Measurements from ENCODE around the gene KCNIP4.

The KCNIP4 gene

GRCh38 chr4:21915761-21916160 lies 32.8 kb downstream of the KCNIP4 start:
- no peak for DNase-seq (ENCODE audit: low spot score)
- no peak overlapping the region for H3K27ac ChIP-seq
- TF ChIP-seq, protein P1, sequence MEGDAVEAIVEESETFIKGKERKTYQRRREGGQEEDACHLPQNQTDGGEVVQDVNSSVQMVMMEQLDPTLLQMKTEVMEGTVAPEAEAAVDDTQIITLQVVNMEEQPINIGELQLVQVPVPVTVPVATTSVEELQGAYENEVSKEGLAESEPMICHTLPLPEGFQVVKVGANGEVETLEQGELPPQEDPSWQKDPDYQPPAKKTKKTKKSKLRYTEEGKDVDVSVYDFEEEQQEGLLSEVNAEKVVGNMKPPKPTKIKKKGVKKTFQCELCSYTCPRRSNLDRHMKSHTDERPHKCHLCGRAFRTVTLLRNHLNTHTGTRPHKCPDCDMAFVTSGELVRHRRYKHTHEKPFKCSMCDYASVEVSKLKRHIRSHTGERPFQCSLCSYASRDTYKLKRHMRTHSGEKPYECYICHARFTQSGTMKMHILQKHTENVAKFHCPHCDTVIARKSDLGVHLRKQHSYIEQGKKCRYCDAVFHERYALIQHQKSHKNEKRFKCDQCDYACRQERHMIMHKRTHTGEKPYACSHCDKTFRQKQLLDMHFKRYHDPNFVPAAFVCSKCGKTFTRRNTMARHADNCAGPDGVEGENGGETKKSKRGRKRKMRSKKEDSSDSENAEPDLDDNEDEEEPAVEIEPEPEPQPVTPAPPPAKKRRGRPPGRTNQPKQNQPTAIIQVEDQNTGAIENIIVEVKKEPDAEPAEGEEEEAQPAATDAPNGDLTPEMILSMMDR (IDR thresholded peaks at IDR 0.05), result no peak
- H3K4me3 ChIP-seq, result no peak overlapping the region

GRCh38 chr4:21901831-21902230 lies 46.7 kb downstream of the KCNIP4 start:
- TF ChIP-seq, protein P1 (IDR thresholded peaks at IDR 0.05), result no peak
- Histone ChIP-seq H3K4me3 (no peak overlapping the region), H3K27ac (no peak overlapping the region)
- no peak for DNase-seq (ENCODE audit: low spot score)

- Histone ChIP-seq H3K4me3 (no peak overlapping the region), H3K27ac (no peak overlapping the region)
- TF ChIP-seq, protein P1 (IDR thresholded peaks at IDR 0.05), result no peak
- no peak for DNase-seq (ENCODE audit: low spot score)
Measured at GRCh38 chr4:21901281-21901680, 47.3 kb downstream of the KCNIP4 start.

DNA sequence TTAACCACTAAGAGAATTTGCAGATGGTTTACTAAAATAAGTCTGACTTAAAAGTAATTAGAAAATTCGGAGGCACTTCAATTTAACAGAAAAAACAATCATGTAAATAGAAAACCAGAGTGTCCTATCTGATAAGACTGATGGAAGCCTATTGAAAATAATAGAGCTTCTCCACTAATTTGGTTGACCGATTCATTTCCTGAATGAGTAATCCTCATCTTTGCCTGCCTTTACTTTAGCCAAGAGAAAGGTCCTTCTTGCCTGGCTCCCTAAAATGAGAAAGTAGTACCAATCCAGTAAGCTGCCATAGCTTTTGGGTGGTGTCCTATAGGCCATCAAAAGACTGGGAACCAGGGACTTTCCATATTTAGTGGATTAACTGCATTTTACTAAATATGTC lies 48.4 kb downstream of the KCNIP4 start:
- no peak overlapping the region for H3K4me3 ChIP-seq
- TF ChIP-seq, protein P1 (IDR thresholded peaks at IDR 0.05), result no peak
- no peak for DNase-seq (ENCODE audit: low spot score)
- no peak overlapping the region for H3K27ac ChIP-seq

- no peak overlapping the region for H3K27ac ChIP-seq
- H3K4me3 ChIP-seq, result no peak overlapping the region
- no peak for DNase-seq (ENCODE audit: low spot score)
- TF ChIP-seq, protein P1 (IDR thresholded peaks at IDR 0.05), result no peak
Measured at GRCh38 chr4:21898101-21898500, 50.5 kb downstream of the KCNIP4 start.

DNA sequence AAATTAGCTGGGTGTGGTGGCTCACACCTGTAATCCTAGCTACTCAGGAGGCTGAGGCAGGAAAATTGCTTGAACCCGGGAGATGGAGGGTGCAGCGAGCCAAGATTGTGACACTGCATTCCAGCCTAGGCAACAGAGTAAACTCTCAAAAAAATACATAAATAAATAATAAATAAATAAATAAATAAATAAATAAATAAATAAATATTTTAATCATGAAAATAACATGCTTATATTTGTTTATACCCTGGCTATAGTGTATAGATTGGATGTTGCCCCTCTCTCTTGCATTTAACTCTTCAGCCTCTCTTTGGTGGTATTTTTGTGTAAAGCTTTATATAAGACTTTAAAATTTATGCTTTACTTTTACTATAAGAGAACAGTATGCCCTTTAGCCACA lies 51.8 kb downstream of the KCNIP4 start:
- no peak overlapping the region for H3K4me3 ChIP-seq
- H3K27ac ChIP-seq, result no peak overlapping the region
- TF ChIP-seq, protein P1 (IDR thresholded peaks at IDR 0.05), result no peak
- DNase-seq (ENCODE audit: low spot score), result no peak

DNA sequence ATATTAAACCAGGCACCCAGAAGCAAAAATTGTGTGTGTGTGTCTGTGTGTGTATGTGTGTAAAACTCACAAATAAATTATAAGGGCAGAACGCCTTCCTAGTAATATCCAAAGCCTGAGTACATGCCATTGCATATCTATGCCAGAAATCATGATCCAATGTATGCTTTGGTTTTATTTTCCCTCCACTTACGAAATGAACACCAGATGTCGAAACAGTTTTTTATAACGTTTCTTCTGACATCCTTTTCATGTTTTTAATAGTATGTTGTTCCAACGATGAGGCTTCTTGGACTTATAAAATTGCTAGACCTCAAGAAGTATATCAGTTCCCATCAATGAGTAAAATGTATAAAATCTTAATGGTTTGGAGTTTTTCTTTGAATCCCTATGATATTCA lies 55.4 kb downstream of the KCNIP4 start:
- no peak for DNase-seq (ENCODE audit: low spot score)
- TF ChIP-seq, protein P1 (IDR thresholded peaks at IDR 0.05), result no peak
- H3K4me3 ChIP-seq, result no peak overlapping the region
- no peak overlapping the region for H3K27ac ChIP-seq

Data from coronary artery (tissue), 2 donors.